Neuron (in vitro differentiated cells): ENCODE results near the gene CUX1.
A peak's percentile ranks its signal among the peaks of the same experiment; 100 is the strongest.

ENCODE experiments used
- H2AFZ ChIP-seq: one replicate; pipeline ENCODE4 v1.6.1; 2013; ENCODE audit warnings: low read depth, mild to moderate bottlenecking, inconsistent platforms, low read length, moderate library complexity
- H3K27me3 ChIP-seq: one replicate; pipeline ENCODE4 v1.6.1; 2013; ENCODE audit warnings: low read length; ENCODE audit not compliant: insufficient read depth
- H3K36me3 ChIP-seq: one replicate; pipeline ENCODE4 v1.6.1; 2013; ENCODE audit warnings: low read length; ENCODE audit not compliant: insufficient read depth
- H3K4me1 ChIP-seq: one replicate; pipeline ENCODE4 v1.6.1; 2013; ENCODE audit warnings: low read length; ENCODE audit not compliant: insufficient read depth
- H3K4me3 ChIP-seq: 2 replicates; pipeline ENCODE4 v1.5.1; 2013; ENCODE audit warnings: mild to moderate bottlenecking, low read length, moderate library complexity
- H3K9me3 ChIP-seq: one replicate; pipeline ENCODE4 v1.6.1; 2013; ENCODE audit warnings: low read length

CUX1 gene

DNA sequence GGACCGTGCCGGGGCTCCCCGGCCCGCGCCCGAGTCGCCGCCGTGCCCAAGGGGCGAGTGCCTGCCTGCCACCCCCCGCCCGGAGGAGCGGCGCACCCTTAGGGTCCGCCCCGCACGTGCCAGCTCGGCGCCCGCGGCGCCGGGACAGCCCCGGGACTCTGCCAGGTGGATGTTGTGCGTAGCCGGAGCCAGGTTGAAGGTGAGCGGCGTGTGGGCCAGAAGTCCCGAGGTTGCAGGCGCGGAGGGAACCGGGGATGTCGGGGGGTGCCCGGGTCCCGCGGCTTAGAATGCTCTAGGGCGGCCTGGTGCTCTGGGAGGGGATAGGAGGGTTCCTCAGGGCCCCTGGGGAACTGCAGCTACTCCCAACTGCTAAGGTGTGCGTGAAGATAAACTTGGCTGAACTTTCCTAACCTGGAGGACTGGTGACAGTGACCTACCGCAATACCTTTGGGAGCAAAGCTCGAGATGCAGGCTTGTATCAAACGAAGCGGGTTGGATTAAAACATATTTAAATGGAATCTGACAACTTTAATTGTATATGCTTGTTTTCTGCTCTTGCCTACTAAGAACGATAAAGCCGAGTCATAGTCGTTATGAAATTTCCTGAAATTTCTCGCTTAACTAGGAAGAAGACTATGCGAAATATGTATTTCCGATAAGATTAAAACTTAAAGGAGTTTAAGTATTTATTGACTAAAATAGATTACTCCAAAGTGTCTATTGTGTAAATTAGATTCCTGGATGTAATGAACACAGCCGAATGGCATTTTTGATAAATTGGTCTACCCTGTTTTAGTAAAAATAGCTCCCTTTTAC, at the start of gene CUX1:
Gene CUX1, plus strand, starts transcription at position 156 of the 816 bp plus-strand sequence. Its CDS starts 14 bp downstream, at position 170.
- H3K27me3 ChIP-seq = peaks cover 10% of the 10 kb centered on the region
- peaks cover 39% of the 10 kb centered on the region for H3K4me1 ChIP-seq
- peak within 1 kb of the TSS; percentile 80 for H3K4me3 ChIP-seq
- H3K36me3 ChIP-seq = no peaks in the 10 kb centered on the region
- no peak within 1 kb of the TSS for H2AFZ ChIP-seq
- peaks cover 4% of the 10 kb centered on the region for H3K9me3 ChIP-seq

GRCh38 chr7:101768280-101768679, 49.1 kb upstream of the CUX1 start:
- H3K9me3 ChIP-seq = no peaks in the 10 kb centered on the region
- H3K27me3 ChIP-seq = no peaks in the 10 kb centered on the region
- no peaks in the 10 kb centered on the region for H3K36me3 ChIP-seq
- H2AFZ ChIP-seq = no peak overlapping the region
- H3K4me3 ChIP-seq = no peak overlapping the region
- H3K4me1 ChIP-seq = no peaks in the 10 kb centered on the region

DNA sequence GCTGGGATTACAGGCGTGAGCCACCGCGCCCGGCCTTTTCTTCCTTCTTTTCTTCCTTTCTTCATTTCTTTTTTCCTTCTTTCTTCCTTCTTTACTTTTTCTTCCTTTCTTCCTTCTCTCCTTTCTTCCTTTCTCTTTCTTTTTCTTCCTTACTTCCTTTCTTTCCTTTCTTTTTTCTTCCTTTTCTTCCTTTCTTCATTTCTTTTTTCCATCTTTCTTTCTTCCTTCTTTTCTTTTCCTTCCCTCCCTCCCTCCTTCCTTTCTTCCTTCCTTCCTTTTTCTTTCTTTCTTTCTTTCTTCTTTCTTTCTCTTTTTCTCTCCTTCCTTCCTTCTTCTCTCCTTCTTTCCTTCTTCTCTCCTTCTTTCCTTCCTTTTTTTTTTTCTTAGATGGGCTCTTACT, 47.0 kb upstream of the CUX1 start:
- Histone ChIP-seq H3K27me3 (no peaks in the 10 kb centered on the region), H3K36me3 (no peaks in the 10 kb centered on the region), H3K4me3 (no peak overlapping the region), H3K9me3 (no peaks in the 10 kb centered on the region), H3K4me1 (no peaks in the 10 kb centered on the region), H2AFZ (no peak overlapping the region)

DNA sequence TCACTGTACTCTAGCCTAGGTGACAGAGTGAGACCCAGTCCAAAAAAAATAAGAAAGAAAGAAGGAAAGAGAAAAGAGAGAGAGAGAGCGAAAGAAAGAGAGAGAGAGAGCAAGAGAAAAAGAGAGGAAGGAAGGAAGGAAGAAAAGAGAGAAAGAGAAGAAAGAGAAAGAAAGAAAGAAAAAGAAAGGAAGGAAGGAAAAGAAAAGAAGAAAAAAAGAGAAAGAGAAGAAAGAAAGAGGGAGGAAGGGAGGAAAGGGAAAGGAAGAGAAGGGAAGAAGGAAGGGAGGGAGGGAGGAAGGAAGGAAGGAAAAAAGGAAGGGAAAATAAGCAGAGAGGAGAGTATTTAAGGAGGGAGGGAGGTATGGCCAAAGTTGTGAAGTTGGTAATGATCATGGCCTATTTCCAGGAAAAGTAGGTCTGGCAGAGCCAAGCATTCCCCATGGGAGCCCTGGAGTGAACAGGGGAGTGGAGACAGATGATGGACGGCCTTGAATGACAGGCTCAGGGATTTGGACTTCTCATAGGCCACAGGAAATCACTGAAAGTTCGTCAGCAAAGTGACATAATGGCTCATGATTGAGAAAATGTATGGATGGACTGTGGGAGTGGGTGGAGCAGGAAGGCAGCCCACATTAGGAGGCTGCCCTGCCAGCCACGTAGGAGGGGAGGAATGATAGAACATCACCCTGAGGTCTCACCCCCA, 44.8 kb upstream of the CUX1 start:
- Histone ChIP-seq H3K36me3 (no peaks in the 10 kb centered on the region), H3K4me1 (no peaks in the 10 kb centered on the region), H3K4me3 (no peak overlapping the region), H3K27me3 (peaks cover 6% of the 10 kb centered on the region), H3K9me3 (no peaks in the 10 kb centered on the region), H2AFZ (no peak overlapping the region)

DNA sequence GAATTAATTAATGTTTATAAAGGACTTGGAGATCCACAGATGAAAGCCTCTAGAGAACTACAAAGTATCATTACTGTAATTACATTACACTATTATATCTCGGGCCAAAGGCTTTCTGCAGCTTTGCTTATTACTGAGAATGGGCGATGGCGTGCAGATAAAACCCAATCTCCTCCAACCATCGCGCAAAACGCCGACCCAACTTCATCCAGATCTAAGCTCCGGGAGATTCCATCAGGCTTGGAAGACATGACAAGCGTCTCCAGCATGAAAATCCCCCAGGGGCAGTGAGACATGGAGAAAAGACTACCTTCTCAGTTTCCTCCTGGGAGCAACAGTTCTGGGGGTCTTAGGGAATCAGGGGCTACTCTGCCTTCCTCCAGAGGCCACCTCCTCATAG, 42.2 kb upstream of the CUX1 start:
- Histone ChIP-seq H2AFZ (no peak overlapping the region), H3K36me3 (no peaks in the 10 kb centered on the region), H3K9me3 (no peaks in the 10 kb centered on the region), H3K4me1 (no peaks in the 10 kb centered on the region), H3K27me3 (peaks cover 6% of the 10 kb centered on the region), H3K4me3 (no peak overlapping the region)

DNA sequence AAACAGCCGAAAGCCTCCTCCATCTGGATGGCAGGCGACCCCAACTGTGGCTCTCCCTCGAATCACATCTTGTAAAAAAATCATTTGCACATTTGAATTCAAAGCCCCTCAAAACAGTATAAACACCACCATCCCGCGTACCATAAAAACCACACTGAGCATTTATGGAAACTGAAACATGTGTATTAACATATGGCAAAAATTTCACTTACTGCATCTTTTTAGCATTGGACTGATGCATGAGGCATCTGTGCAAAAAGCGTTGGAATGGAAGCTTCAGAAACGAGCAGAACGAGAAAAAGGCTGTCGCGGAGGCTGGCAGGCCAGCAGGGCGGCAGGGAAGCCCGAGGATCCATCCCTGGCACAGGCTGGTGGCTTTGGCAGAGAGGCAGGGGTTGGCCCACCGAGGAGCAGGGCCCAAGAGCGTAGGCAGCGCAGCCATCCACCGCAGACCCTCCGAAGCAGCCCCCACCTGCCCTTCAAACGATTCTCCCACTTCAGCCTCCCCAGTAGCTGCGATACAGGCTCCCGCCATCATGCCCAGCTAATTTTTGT, 39.3 kb upstream of the CUX1 start:
- no peaks in the 10 kb centered on the region for H3K36me3 ChIP-seq
- no peaks in the 10 kb centered on the region for H3K9me3 ChIP-seq
- no peak overlapping the region for H2AFZ ChIP-seq
- H3K4me3 ChIP-seq = no peak overlapping the region
- H3K27me3 ChIP-seq = peaks cover 6% of the 10 kb centered on the region
- no peaks in the 10 kb centered on the region for H3K4me1 ChIP-seq

DNA sequence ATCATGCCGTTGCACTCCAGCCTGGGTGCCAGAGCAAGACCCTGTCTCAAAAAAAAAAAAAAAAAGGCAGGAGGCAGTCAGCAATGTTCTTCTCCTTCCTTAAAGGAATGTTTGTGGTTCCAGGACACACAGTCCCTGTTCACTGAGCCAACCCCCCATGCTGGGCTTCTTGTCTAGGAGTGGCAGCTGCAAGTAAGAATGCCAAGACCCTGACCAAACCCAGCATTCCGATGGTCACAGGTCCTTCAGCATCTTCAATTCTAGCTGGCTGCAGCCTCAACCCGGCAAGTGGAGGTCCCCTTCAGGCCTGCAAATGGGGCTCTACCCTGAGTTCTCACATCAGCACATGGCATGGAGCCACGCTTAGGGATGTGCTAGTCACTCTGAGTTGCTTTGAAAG, 38.2 kb upstream of the CUX1 start:
- Histone ChIP-seq H3K27me3 (peaks cover 6% of the 10 kb centered on the region), H3K36me3 (no peaks in the 10 kb centered on the region), H3K9me3 (no peaks in the 10 kb centered on the region), H3K4me3 (no peak overlapping the region), H3K4me1 (peaks cover 4% of the 10 kb centered on the region), H2AFZ (no peak overlapping the region)

- Histone ChIP-seq H3K27me3 (peaks cover 6% of the 10 kb centered on the region), H2AFZ (no peak overlapping the region), H3K36me3 (no peaks in the 10 kb centered on the region), H3K9me3 (no peaks in the 10 kb centered on the region), H3K4me3 (no peak overlapping the region), H3K4me1 (peaks cover 8% of the 10 kb centered on the region)
Measured at GRCh38 chr7:101780281-101780680, 37.1 kb upstream of the CUX1 start.

DNA sequence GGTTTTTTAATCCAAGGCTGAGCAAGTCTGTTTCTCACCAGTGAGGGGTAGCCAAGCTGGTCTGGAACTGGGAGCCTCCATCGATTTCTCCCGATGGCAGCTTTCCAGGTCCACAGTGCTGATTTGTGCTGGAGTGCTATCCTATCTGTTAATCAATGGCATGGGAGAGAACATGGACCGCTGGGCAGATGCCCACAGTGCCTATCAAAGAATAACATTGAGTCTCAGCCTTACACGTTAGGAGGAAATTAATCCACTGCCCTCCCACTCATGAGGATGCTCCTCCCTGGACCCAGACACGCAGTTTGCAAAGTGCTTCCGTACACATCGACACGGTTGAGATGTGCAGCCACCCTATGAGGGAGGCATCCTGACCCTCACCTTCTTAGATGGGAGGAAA, 36.0 kb upstream of the CUX1 start:
- Histone ChIP-seq H2AFZ (no peak overlapping the region), H3K4me3 (no peak overlapping the region), H3K36me3 (no peaks in the 10 kb centered on the region), H3K4me1 (peaks cover 8% of the 10 kb centered on the region), H3K9me3 (no peaks in the 10 kb centered on the region), H3K27me3 (peaks cover 2% of the 10 kb centered on the region)

DNA sequence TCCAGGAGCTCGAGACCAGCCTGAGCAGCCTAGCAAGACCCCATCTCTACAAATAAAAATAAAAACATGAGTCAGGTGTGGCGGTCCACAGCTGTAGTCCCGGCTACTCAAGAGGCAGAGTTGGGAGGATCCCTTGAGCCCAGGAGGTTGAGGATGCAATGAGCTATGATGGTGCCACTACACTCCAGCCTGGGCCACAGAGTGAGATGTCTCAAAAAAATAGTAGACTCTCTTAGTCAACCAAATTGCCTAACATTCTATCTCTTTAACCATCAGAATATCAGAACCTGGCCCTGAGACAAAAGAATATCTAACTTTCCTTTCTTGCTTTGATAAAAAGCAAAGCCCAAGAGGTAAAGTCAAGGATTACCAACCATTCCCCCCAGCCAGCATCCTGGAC, 35.0 kb upstream of the CUX1 start:
- no peaks in the 10 kb centered on the region for H3K36me3 ChIP-seq
- H3K4me1 ChIP-seq = peaks cover 8% of the 10 kb centered on the region
- no peak overlapping the region for H3K4me3 ChIP-seq
- no peaks in the 10 kb centered on the region for H3K27me3 ChIP-seq
- H3K9me3 ChIP-seq = no peaks in the 10 kb centered on the region
- no peak overlapping the region for H2AFZ ChIP-seq

GRCh38 chr7:101782896-101783295, 34.5 kb upstream of the CUX1 start:
- Histone ChIP-seq H3K36me3 (no peaks in the 10 kb centered on the region), H2AFZ (no peak overlapping the region)

GRCh38 chr7:101783381-101784181, 33.8 kb upstream of the CUX1 start:
- no peaks in the 10 kb centered on the region for H3K36me3 ChIP-seq
- no peaks in the 10 kb centered on the region for H3K27me3 ChIP-seq
- H3K4me3 ChIP-seq = no peak overlapping the region
- H3K4me1 ChIP-seq = peaks cover 8% of the 10 kb centered on the region
- no peak overlapping the region for H2AFZ ChIP-seq
- H3K9me3 ChIP-seq = no peaks in the 10 kb centered on the region

More at GRCh38 chr7:101782896-101783295, 34.5 kb upstream of the CUX1 start:
- Histone ChIP-seq H3K9me3 (no peaks in the 10 kb centered on the region), H3K4me1 (peaks cover 8% of the 10 kb centered on the region), H3K4me3 (no peak overlapping the region), H3K27me3 (no peaks in the 10 kb centered on the region)
